DMS79 (cell line): Measurements from ENCODE around the gene USP22.
"Not testable (repeated sequence)": the region's sequence is repeated elsewhere in the genome, so short reads cannot be mapped to it uniquely, and the experiment has no call there.

ENCODE experiments used
- DNase-seq: peaks from one replicate; lab custom pipeline; 2025; lab: John Stamatoyannopoulos, UW

USP22 gene

DNA sequence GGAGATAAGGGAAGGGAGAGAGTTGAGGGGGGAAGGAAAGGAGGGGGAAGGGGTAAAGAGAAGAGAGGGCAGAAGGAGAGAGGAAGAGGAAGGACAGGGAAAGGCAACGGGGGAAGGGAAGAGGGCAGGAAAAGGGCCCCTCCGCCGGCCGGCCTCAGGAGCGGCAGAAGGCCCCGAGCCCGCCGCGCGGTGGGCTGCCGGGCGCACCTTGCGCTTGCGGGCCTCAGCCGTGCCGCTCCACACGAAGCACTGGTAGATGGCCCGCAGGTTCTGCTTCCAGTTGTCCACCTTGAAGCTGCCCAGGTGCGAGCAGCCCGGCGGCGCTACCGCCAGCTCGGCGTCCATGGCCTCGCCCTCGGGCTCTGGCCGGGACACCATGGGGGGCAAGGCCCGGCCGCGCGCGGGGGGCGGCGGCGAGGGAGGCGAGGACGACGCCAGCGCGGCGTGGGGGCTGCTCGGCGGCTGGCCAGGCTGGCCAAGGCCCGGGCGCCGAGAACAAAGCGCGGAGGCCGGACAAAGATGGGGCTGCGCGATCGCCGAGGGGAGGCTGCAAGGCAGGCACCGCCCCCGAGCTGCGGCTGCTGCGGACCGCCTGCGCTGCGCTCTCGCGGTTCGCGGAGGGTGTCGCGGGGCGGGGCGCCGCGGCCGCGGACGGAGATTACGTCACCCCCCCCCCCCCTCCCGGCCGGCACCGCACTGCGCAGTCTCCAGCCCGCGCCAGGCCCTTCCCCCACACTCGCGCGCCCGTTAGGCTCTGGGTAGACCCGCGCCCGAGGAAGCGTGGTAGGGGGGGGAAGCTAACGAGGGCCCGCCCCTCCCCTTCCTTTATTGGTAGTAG, at the start of gene USP22:
Gene USP22 (minus strand): TSS at position 554 of the 838 bp plus-strand sequence. CDS start 176 bp downstream, at position 378.
- DNase-seq: peak; percentile 49

DNA sequence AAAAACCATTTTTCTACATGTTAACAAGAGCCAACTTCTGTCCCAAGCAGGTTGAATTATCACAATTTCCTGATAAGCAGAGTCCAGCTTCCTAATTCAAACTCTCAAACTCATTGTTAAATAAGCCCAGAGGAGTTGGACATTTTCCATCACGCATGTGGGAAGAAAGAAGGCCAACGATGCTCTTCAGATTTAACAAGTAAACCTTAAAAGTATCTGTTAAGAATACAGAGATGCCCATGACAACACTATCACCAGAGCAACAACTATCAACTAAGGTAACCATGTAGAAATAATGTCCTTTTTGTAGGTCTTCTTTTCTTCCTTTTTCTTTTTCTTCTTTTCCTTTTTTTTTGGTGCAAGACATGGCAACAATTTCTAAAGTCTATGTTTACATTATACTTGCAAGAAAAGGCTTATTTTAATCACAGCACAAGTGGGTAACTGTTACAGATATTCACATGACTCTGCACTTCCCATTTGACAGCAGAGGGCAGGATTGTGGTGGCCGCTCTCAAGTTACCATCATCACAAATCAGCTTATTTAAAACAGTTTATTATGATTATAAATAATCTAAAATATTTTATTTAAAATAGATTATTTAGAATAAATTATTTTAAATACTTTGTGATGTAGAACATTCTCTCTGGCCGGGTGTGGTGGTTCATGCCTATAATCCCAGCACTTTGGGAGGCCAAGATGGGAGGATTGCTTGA, 48.2 kb upstream of the USP22 start:
- no peak for DNase-seq

DNA sequence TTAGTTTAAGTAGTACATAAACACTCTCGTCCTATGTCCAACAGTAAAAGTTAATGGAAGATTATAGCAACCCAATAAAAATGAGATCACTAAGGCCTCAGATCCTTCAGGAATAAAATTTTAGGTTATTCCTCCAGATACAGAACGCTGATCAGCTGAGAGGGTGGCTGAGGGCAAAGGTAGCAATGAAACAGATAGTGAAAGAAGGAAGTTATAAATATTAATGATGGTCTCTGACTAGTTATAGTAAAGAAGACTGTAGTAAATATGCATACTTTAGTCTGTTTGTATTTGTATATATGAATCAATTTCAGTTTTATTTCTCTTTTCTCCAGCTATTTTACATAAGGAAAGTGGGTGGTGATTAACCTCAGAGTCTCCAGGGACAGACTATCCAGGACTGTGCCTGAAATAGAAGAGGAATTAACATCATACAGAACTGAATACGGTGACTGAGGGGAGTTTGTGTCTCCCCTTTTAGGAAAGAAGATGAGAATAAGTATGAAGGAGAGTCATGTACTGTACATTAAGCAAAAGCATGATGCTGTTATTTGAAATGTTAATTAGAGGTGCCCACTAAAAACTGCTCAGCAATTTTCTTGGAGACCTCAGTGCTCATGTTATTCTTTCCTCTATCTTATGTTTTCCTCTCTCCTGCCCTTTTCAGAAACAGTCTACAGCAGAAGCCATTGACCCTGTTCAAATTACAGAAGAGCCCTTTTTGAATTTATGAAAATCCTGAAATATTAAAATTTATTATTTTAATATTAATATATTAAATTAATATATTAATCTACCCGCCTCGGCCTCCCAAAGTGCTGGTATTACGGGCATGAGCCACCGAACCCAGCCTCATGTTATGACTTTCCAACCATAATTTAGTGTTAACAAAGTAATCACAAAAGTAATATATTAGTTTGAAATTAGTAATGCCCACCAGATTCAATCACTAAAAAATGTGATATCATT, 47.4 kb upstream of the USP22 start:
- no peak for DNase-seq

DNA sequence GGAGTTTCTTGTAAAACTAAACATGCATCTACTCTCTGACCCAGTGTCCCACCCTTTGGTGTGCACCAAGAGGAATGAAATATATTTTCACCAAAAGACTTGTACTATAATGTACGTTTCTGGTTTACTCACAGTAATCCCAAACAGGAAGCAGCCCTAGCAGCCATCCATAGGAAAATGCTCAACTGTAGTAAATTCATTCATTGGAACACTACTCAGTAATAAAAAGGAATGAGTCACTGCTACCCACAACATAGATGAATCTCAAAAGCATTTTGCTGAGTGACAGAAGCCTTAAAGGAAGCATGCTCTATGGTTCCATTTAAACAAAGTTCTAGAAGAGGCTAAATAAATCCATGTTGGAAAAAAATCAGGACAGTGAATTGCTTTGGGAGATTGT, 46.3 kb upstream of the USP22 start:
- DNase-seq: no peak

DNA sequence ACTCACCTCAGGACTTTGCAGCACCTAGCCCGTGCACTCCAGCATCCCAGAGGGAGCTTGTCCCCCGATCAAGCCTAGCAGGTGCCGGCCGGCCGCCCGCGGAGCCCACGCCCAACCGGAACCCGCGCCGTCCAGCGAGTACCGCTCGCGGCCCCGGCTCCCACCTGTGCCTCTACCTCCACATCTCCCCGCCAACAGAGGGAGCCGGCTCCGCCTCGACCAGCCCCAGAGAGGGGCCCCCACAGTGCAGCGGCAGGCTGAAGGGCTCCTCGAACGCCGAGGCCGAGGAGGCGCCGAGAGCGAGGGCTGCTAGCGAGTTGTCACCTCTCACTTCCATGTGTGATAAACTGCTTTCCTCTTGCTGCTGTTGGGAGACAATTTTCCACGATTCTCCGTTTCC, 42.9 kb upstream of the USP22 start:
- no peak for DNase-seq

DNA sequence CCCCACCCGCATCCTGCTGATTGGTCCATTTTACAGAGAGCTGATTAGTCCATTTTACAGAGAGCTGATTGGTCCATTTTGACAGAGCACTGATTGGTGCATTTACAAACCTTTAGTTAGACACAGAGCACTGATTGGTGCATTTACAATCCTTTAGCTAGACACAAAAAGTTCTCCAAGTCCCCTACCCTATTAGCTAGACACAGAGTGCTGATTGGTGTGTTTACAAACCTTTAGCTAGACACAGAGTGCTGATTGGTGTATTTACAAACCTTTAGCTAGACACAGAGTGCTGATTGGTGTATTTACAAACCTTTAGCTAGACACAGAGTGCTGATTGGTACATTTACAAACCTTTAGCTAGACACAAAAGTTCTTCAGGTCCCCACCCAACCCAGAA, 42.5 kb upstream of the USP22 start:
- DNase-seq: not testable (repeated sequence)

DNA sequence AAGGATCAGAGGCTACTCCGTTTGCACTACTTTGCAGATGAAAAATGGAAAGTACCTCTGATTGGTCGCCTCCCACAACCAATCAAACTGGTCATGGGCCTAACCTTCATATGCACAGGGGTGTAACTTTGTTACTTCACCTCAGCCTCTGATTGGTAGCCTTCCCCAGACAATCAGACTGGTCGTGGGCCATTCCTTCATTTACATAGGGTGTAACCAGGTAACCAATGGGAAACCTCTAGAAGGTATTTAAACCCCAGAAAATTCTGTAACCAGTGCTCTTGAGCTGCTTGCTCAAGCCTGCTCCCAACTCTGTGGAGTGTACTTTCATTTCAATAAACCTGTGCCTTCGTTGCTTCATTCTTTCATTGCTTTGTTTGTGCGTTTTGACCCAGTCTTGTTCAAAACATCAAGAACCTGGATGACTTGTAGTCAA, 39.2 kb upstream of the USP22 start:
- no peak for DNase-seq

DNA sequence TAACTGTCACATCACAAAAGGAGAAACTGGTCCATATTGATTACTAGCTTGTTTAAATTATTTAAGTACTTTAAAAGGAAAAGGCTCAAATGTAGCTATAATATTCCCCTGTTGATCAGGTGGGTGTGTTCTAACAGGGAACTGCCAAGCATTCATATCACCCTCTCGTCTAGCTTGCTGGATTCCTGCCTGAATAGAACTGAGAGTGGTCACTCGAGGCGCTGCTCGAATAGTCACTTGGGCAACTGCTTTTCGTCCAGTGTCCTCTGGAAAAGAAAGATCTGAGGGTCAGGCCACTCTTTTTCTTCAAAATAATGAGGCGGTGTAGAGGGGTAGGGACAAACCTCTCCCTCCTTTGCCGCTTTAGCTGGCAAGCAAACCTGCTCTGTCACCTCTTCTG, 36.4 kb upstream of the USP22 start:
- no peak for DNase-seq

DNA sequence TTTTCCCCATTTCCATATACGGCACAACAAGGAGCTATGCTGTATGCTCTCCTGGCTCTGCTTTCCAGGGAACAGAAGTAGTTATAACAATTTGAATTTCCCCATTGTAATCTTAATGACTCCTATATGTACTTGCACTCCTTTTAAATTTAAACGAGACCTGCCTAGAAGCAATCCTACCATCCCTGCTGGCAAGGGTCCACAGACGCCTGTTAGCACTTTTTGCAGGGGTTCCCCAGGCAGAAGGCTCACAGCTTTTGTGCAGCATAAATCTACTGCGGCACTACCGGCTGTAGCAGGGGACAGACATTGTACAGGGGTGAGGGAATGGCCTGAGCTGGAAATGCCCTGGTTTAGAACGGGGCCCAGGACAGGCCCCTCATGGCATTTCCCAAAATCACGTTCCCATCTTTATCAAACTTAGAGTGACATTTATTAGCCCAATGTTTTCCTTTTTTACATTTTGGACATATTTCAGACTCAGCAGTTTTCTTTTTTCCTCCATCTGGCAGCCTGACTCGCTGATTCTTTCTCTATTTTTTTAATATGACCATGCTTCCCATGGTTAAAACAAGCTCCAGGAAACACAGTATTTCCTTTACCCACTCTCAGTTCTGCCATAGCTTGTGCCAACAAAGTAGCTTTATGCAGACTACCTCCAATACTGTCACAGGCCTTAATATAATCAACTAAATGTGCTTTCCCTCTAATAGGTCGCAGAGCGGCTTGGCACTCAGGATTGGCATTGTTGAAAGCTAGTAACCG, 35.4 kb upstream of the USP22 start:
- no peak for DNase-seq

DNA sequence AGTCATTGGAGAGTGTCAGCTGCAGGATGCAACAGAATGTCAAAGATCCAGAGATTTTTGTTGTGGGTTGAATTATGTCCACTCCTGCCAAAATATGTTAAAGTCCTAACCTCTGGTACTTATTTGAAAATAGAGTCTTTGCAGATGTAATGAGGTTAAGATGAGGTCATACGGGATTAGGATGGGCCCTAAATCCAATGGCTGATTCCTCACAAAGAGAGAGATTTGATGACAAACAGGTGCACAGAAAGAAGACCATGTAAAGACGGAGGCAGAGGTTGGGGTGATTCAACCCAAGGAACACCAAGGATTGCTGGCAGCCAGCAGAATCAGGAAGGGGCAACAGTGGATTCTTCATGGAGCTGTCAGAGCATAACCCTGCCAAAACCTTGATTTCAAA, 34.5 kb upstream of the USP22 start:
- no peak for DNase-seq

DNA sequence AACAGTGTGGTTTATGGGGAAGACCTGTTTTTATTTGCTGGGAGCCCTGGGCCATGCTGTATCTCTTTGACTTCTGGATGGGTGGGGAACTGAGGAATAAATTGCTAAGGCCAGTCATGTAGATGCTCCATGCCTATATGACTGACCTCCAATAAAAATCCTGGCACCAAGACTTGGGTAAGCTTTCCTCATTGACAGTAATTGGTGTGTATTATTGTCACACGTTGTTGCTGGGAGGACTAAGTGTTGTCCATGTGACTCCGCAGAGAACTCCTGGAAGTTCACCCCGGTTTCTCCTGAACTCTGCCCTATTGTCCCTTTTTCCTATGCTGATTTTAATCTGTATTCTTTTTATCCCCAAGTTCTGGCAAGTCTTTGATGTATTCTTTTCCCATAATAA, 33.4 kb upstream of the USP22 start:
- no peak for DNase-seq

DNA sequence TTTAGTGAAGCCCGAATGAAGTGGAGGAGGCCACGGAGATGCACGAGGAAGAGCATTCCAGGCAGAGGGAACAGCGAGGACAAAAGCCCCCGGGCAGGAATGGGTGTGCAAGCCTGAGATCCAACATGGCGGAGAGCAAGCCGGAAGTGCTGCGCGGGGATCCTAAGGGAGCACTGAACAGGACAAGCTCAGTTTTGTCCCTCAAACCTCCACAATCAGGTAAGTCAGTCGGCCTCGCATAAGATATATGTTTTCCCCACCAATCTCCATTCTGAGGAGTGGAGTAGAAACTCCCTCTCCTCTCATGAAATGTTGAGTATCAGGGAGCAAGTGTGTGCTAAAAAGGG, 32.9 kb upstream of the USP22 start:
- DNase-seq: peak; percentile 27

DNA sequence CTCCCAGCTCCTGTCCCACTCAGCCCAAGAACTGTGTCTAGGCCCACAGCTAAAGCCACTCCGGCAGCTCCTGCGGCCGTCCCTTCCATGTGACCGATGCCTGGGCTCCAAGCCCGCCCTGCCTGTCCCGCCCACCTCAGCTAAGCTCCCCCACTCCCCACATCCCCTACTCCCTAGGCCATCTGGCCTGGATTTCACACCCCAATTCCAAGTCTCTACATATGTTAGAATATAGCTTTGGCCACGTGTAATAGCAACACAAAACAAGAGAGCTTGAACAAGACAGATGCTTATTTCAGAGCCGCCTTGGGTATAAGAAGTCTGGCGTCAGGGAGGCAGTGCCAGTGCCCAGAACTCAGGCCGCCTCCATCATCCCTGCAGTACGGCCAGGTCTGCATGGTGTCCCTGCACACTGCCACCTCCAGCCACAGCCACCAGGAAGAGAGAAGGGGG, 30.0 kb upstream of the USP22 start:
- no peak for DNase-seq

DNA sequence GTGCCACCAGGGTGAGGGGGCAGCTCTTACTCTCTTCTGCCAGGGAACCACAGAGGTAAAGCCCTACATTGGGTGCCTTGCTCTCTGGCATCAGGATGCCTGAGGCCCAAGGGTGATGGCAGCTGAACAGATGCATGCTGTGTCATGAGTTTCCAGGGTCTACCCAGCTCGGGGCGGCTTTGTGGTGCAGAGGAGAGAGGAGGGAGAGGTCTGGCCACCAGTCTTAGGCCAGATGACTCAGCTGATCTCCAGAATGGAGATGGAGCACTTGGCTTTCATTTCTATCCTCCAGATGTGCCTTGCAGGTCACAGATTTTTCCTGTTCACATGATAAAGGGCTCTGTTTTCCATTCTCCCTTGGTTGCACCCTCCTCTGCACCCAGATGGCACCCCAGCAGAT, 23.6 kb upstream of the USP22 start:
- DNase-seq: no peak

DNA sequence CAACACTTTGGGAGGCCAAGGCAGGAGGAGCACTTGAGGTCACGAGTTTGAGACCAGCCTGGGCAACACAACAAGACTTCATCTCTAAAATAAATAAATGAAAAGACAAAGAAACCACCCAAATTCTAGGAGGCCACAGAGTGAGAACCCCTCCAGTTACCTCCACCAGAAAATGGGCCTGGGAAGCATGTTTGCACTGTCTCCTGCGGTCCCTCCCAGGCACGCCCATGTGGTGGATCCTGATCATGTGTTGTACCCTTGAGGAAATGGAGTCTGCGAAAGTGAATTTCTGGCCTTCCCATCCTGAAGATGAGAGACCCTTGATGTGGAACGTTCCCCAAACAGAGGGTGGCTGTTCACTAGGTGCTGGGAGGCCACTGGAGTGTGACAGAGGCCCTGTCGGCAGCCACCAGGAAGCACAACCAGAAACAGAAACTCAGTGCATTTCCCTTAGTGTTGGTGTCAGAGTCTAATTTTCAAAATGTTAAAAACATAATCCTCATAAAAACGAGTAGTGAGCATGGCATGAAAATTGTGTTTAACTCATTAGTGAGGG, 19.2 kb upstream of the USP22 start:
- DNase-seq: no peak

DNA sequence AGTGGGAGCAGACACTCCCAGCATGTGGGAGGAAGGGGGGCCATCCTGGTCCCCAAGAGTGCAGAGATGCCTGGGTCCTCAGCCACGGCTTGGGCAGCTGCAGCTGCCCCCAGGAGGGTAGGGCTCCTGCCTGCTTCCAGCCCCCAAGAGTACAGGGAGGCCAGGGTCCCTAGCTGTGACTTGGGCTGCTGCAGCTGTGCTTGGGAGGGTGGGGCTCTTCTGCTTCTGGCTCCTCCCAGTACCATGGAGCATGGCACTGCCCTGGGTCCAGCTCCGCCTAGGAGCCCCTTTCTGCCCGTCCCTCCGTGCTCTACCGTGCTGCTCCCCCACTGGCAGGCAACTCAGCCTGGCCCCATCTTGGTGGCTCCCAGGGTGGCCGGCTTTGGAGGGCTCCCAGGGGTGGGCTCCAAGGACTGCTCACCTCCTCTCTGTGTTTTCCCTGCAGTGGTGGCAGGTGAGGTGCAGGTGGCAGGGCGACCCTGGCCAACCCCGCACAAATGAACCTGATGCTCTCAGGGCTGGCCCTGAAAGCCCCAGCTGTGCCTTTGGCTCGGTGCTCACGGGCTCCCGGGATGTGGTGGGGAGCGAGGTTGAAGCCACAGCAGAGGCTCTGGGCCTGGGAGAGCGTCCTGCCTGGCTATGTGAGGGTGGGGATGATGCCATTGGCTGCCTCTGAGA, 18.5 kb upstream of the USP22 start:
- DNase-seq: no peak

DNA sequence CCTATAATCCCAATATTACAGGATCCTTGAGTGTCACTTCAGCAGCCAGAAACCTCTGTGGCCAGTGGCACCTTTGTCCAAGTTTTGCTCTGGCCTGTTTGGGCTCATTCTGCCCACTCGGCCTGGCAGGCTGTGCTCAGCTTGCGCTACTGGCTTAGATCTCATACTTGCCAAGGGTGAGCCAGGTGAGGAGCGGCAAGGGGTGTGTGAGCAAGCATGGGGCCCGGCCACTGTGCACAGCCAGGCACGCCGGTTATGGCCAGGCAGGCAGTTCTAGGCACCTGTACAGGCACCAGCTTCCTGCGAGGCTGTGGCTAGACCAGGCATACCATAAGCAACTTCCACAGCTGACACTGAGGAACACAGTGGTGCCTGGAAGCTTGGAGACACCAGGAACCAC, 16.9 kb upstream of the USP22 start:
- DNase-seq: no peak

DNA sequence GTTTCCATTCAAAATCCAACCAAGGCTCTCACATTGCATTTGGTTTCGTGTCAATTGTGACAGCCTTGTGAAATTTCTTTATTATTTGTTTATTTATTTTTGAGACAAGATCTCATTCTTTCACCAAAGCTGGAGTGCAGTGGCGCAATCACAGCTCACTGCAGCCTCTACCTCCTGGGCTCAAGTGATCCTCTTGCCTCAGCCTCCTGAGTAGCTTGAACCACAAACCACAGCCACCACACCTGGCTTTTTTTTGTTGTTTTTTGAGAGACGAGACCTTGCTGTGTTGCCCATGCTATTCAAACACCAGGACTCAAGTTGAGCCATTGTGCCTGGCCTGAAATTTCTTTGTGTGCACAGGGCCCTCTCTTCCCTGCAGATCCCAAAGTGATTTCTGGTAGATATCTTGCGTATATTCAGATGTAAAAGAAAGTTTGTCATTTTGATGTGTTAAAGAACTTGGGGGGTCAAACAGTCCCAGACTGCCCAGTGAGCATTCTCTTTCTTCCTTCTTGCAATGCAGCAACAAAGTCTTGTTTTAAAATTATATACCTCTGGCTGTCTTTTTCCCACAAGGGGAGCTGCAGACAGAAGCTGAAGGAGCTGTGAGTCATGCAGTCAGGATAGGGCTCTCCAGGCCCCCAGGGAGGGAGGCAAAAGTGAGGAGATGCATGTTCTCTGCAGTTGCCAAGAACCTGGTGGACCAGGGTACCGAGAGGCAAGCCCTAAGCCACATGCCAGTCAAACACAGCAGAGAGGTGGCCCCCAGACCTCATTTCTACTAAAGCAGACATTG, 15.5 kb upstream of the USP22 start:
- DNase-seq: no peak

DNA sequence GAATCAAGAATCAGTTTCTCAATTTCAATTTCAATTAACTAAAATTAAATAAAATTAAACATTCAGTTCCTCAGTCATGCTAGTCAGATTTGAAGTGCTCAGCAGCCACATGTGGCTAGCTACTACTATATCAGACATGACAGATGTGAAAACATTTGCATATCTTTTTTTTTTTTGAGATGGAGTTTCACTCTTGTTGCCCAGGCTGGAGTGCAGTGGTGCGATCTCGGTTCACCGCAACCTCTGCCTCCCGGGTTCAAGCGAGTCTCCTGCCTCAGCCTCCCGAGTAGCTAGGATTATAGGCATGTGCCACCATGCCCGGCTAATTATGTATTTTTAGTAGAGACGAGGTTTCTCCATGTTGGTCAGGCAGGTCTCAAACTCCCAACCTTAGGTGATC, 10.2 kb upstream of the USP22 start:
- DNase-seq: not testable (repeated sequence)

DNA sequence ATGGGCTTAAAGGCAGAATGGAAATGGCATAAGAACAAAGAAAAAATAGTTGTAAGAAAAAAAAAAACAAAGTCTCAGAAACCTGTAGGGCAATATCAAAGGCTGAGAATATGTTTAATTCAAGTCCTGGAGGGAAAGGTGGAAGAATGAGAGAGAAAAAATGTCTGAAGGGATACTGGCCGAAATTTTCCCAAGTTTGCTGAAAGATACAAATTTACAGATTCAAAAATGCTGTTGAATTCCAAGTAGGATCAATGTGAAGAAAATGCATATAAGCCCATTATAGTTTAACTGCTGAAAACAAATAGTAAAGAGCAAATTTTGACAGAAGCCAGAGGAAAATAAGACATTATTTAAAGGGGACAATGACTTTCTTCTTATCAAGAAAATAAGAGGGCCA, 6.6 kb upstream of the USP22 start:
- DNase-seq: no peak
